Nephron (organoid): ENCODE measurements around the gene CDC25C.

Experiments
- H3K27ac Mint-ChIP-seq, 3 experiments: 2 replicates each; pipeline ENCODE4 v1.8.0; 2020; ENCODE audit warnings: mixed read lengths in 3 of 3, mild to moderate bottlenecking in 2 of 3, moderate library complexity in 1 of 3
- H3K27me3 Mint-ChIP-seq: 2 replicates; pipeline ENCODE4 v1.8.0; 2021; ENCODE audit warnings: low read depth, mild to moderate bottlenecking, moderate library complexity, mixed read lengths
- H3K36me3 Mint-ChIP-seq: 2 replicates; pipeline ENCODE4 v1.8.0; 2020; ENCODE audit warnings: low read depth, mixed read lengths
- H3K4me1 Mint-ChIP-seq: 2 replicates; pipeline ENCODE4 v1.8.0; 2020; ENCODE audit warnings: mixed read lengths
- H3K4me3 Mint-ChIP-seq, 3 experiments: 2 replicates each; pipeline ENCODE4 v1.8.0; 2020; ENCODE audit warnings: mild to moderate bottlenecking in 3 of 3, mixed read lengths in 3 of 3, moderate library complexity in 2 of 3
- H3K9me3 Mint-ChIP-seq: 2 replicates; pipeline ENCODE4 v1.8.0; 2020; ENCODE audit warnings: mixed read lengths
- TF ChIP-seq, protein P1 (sequence below), 3 experiments: fragments of 200-600 bp; sonication (generic); IDR thresholded peaks; one replicate each; pipeline ENCODE4 v1.5.0; 2021; ENCODE audit warnings: antibody characterized with exemption in 3 of 3; ENCODE audit not compliant: unreplicated experiment in 3 of 3

Gene CDC25C

DNA sequence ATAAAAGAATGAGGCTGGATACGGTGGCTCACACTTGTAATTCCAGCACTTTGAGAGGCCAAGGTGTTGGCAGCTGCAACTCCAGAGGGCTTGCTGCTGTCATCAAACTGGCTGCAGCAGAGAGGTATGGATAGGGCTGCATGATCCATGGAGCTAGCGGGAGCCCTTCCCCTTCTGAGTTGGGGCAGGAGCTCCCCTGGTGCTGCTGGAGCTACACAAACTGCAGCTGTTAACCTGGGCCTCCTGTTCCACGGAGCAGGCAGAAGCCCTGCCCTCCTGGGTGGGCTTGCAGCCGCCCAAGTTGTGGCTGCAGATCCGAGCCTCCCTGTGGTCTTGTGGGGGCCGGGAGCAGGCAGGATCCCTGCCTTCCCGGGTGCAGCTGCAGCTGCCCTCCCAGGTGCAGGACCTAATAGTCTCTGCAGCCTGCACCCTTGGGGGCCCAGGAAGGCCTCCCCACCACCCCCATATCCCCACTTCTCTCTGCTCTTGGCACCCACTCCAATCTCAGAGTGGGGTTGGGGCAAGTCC, 15.8 kb downstream of the CDC25C start:
- no peaks in the 10 kb centered on the region for H3K9me3 Mint-ChIP-seq
- no peaks in the 10 kb centered on the region for H3K4me1 Mint-ChIP-seq
- no peaks in the 10 kb centered on the region for H3K27me3 Mint-ChIP-seq
- TF ChIP-seq, protein P1, sequence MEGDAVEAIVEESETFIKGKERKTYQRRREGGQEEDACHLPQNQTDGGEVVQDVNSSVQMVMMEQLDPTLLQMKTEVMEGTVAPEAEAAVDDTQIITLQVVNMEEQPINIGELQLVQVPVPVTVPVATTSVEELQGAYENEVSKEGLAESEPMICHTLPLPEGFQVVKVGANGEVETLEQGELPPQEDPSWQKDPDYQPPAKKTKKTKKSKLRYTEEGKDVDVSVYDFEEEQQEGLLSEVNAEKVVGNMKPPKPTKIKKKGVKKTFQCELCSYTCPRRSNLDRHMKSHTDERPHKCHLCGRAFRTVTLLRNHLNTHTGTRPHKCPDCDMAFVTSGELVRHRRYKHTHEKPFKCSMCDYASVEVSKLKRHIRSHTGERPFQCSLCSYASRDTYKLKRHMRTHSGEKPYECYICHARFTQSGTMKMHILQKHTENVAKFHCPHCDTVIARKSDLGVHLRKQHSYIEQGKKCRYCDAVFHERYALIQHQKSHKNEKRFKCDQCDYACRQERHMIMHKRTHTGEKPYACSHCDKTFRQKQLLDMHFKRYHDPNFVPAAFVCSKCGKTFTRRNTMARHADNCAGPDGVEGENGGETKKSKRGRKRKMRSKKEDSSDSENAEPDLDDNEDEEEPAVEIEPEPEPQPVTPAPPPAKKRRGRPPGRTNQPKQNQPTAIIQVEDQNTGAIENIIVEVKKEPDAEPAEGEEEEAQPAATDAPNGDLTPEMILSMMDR (IDR thresholded peaks at IDR 0.05; ENCODE audit: unreplicated experiment in 3 of 3) = no peak
- H3K27ac Mint-ChIP-seq = no peak overlapping the region
- no peak overlapping the region for H3K4me3 Mint-ChIP-seq
- peaks cover 31% of the 10 kb centered on the region for H3K36me3 Mint-ChIP-seq

DNA sequence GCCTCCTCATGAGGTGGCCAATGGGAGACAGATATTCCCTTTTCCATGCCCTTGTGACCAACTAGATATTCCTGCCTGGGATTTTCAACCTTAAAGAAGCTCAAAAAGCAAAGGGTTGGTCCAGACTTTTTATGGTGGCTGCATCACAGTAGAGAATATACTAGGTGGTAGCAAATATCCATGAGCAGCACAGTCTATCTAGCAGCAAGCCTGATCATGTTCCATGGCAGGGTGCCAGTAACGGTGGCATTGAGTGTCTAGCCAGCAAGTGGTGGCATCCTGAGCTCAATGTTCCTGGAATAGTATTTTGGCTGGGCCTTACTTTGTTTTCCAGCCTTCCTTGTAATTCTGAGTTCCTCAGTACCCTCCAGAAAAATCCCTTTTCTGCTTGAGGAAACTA, 25.8 kb downstream of the CDC25C start:
- no peak overlapping the region for H3K27ac Mint-ChIP-seq
- TF ChIP-seq, protein P1 (IDR thresholded peaks at IDR 0.05; ENCODE audit: unreplicated experiment in 3 of 3) = no peak
- H3K9me3 Mint-ChIP-seq = no peaks in the 10 kb centered on the region
- no peak overlapping the region for H3K4me3 Mint-ChIP-seq
- peaks cover 12% of the 10 kb centered on the region for H3K36me3 Mint-ChIP-seq
- no peaks in the 10 kb centered on the region for H3K27me3 Mint-ChIP-seq
- no peaks in the 10 kb centered on the region for H3K4me1 Mint-ChIP-seq

DNA sequence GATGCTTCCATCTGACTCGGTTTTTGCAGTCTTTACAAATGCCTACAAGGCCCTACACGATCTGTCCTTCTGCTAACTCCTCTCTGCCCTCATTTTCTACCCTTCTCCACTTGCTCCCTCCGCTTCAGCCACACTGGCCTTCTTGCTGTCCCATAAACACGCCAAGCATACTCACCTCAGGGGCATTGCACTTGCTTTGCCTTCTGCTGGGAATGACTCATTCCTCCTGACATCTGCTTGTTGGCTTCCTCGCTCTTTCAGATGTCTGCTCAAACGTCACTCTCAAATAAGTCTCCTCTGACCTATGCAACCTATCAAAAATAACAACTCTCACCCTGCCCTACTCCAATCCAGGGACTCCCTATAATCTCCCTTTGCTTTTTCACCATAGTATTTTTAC, 28.2 kb downstream of the CDC25C start:
- TF ChIP-seq, protein P1 (IDR thresholded peaks at IDR 0.05; ENCODE audit: unreplicated experiment in 3 of 3) = no peak
- no peaks in the 10 kb centered on the region for H3K4me1 Mint-ChIP-seq
- H3K27ac Mint-ChIP-seq = no peak overlapping the region
- H3K27me3 Mint-ChIP-seq = no peaks in the 10 kb centered on the region
- H3K4me3 Mint-ChIP-seq = no peak overlapping the region
- no peaks in the 10 kb centered on the region for H3K9me3 Mint-ChIP-seq
- peaks cover 26% of the 10 kb centered on the region for H3K36me3 Mint-ChIP-seq

DNA sequence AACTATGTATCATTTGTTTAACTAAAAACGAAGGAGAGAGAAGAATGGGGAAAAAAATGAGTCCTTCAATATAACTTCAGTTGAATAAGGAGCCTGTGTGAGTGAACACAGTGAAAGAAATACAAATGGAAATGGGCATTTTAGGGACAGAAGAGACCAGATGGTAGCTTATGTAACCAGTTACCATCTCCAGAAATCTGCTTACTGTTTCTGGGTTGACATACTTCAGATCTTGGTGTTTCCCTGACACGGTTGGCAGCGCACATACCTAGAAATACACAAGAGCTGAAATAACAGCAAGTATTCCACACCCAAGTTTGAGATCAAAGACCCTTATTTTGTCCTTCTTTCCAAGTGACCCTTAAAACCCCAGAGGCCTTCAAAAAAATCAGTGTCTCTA, 42.3 kb downstream of the CDC25C start:
- Mint-ChIP-seq H3K36me3 (peaks cover 7% of the 10 kb centered on the region), H3K27me3 (no peaks in the 10 kb centered on the region), H3K4me3 (no peak overlapping the region)

DNA sequence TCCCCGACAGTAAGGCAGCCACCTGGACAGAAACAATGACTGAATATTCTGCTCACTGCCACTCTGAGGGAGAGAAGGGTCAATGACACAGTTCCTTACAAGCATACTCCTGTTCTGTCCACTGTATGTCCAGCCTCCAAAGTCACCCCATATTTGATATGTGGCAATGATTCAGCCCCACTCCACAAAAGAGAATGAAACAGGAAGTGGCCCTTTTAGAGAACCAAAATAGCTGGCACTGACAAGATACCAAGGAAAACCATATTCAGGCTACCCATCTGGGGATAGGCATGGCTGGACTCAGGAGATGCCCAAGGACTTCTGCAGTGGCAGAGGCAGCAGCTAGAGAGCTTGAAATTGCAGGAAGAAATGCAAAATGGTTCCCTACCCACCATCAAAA, 44.4 kb downstream of the CDC25C start:
- H3K4me1 Mint-ChIP-seq = no peaks in the 10 kb centered on the region
- H3K4me3 Mint-ChIP-seq = no peak overlapping the region
- H3K9me3 Mint-ChIP-seq = no peaks in the 10 kb centered on the region
- TF ChIP-seq, protein P1 (IDR thresholded peaks at IDR 0.05; ENCODE audit: unreplicated experiment in 3 of 3) = no peak
- no peak overlapping the region for H3K27ac Mint-ChIP-seq
- peaks cover 7% of the 10 kb centered on the region for H3K36me3 Mint-ChIP-seq
- H3K27me3 Mint-ChIP-seq = no peaks in the 10 kb centered on the region

More for the DNA sequence above, 42.3 kb downstream of the CDC25C start:
- no peaks in the 10 kb centered on the region for H3K4me1 Mint-ChIP-seq
- TF ChIP-seq, protein P1 (IDR thresholded peaks at IDR 0.05; ENCODE audit: unreplicated experiment in 3 of 3) = no peak
- no peaks in the 10 kb centered on the region for H3K9me3 Mint-ChIP-seq
- H3K27ac Mint-ChIP-seq = no peak overlapping the region

DNA sequence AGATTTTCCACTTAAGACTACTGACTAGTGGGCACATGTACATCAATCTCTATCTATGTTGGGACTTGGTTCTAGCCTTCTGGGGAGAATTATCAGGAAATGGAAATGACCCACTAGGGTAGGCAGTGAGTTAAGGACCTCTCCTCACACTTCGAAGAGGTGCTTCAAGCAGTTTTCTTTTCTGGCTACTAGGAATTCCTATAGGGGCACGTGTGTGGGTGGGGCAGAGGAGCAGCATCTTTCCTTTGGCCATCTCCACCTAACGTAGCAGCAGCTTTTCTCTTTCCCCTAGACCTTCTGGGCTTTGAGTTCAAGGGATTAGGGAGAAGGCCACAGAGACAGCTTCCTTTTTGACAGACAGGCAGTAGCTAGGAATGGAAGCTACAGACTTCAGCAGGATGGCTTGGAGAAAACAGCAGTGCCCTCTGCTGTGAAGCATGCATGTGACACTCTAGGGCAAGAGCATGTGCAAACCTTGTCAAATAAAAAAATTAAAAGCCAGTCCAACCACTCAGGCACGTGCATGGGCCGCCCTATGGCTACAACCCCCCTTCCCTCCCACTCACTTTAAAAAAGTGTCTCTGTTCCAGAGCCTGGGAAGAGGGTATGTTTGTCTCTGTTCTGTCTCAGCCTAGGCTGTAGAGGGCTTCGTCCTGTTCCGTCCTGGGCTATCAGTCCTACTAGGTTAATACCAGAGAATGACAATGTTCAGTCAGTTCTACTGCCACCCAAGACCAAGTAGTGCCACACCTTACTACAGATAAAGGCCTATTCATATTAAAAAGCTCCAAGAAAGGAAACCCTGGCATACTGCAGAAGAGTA, 48.5 kb downstream of the CDC25C start:
- H3K36me3 Mint-ChIP-seq = peaks cover 4% of the 10 kb centered on the region
- TF ChIP-seq, protein P1 (IDR thresholded peaks at IDR 0.05; ENCODE audit: unreplicated experiment in 3 of 3) = peak; percentile 63 to 81 (median 74)
- H3K27ac Mint-ChIP-seq = peak overlapping the region in 1 of 3 experiments; percentile 25
- H3K4me3 Mint-ChIP-seq = no peak overlapping the region
- H3K27me3 Mint-ChIP-seq = no peaks in the 10 kb centered on the region
- no peaks in the 10 kb centered on the region for H3K9me3 Mint-ChIP-seq
- H3K4me1 Mint-ChIP-seq = no peaks in the 10 kb centered on the region
